Tibial artery (tissue), 4 donors: ENCODE results near the gene RASL11A.
"Not testable (repeated sequence)": the region's sequence is repeated elsewhere in the genome, so short reads cannot be mapped to it uniquely, and the experiment has no call there.

ENCODE experiments used
- DNase-seq, 2 donors: peaks; one replicate each; pipeline ENCODE4 v3.0.0-alpha.2; 2019
- H3K27ac ChIP-seq, 2 donors: fragments of 200-600 bp; sonication (generic) in 1 of 2; 1 replicate in 1 of 2; 2 replicates in 1 of 2; pipeline ENCODE4 v1.5.1; 2018 to 2019; ENCODE audit warnings: mild to moderate bottlenecking in 1 of 2
- H3K27me3 ChIP-seq, 2 donors: fragments of 200-600 bp; sonication (generic) in 1 of 2; one replicate each; pipeline versions ENCODE4 v1.5.1 to v1.6.0; 2016 to 2019
- H3K36me3 ChIP-seq, 3 donors: fragments of 200-600 bp; sonication (generic) in 2 of 3; one replicate each; pipeline ENCODE4 v1.5.1; 2016 to 2019; ENCODE audit warnings: mild to moderate bottlenecking in 2 of 3
- H3K4me1 ChIP-seq, 4 donors: fragments of 200-600 bp; sonication (generic) in 2 of 4; 1 replicate in 3 of 4; 2 replicates in 1 of 4; pipeline ENCODE4 v1.5.1; 2016 to 2019
- H3K4me3 ChIP-seq, 2 donors: fragments of 200-600 bp; sonication (generic) in 1 of 2; 1 replicate in 1 of 2; 2 replicates in 1 of 2; pipeline ENCODE4 v1.5.1; 2018 to 2019; ENCODE audit warnings: mild to moderate bottlenecking in 2 of 2
- H3K9me3 ChIP-seq, 3 donors: fragments of 200-600 bp; sonication (generic) in 1 of 3; one replicate each; pipeline ENCODE4 v1.5.1; 2016 to 2019
- CTCF ChIP-seq, 2 experiments: fragments of 200-600 bp in 1 of 2; fragments of 450-650 bp in 1 of 2; IDR thresholded peaks; one replicate each; pipeline ENCODE4 v1.5.1; 2017 to 2019; ENCODE audit warnings: antibody characterized with exemption in 2 of 2, mild to moderate bottlenecking in 1 of 2, moderate library complexity in 1 of 2
- intact Hi-C: fragments of 100-400 bp; cut with DNase I; formaldehyde crosslinking; loops from one replicate; pipeline ENCODE4 v1.15.0; 2023; ENCODE audit warnings: low total_unique reads

Gene RASL11A

DNA sequence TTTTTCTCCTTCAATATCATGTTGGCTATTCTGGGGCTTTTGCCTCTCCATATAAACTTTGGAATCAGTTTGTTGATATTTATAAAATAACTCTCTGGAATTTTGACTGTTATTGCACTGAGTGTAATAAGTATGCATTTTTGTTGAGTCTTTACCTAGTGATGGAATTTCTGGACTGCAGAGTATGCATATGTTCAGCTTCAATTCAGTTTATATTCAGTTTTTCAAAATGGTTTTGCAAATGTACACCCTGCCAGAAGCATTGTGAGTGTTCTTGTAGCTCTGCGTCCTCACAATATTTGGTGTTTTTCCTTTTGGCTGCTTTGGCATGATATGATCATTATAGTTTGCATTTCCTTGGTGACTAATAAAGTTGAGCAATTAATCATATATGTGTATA lies 43.1 kb downstream of the RASL11A start:
- Histone ChIP-seq H3K9me3 (no peaks in the 10 kb centered on the region), H3K36me3 (no peaks in the 10 kb centered on the region), H3K4me1 (no peaks in the 10 kb centered on the region), H3K27ac (no peak overlapping the region), H3K27me3 (peaks cover 0 to 5% of the 10 kb centered on the region in 2 donors), H3K4me3 (no peak overlapping the region)
- no peak for TF ChIP-seq CTCF (IDR thresholded peaks at IDR 0.05)
- intact Hi-C loops: no loop called here
- no peak for DNase-seq

GRCh38 chr13:27319404-27319803 lies 48.8 kb downstream of the RASL11A start:
- intact Hi-C loops: no loop called here
- H3K36me3 ChIP-seq: no peaks in the 10 kb centered on the region
- H3K4me1 ChIP-seq: no peaks in the 10 kb centered on the region
- DNase-seq: no peak
- H3K27me3 ChIP-seq: peaks cover 0 to 10% of the 10 kb centered on the region in 2 donors
- TF ChIP-seq CTCF (IDR thresholded peaks at IDR 0.05): no peak
- no peak overlapping the region for H3K4me3 ChIP-seq
- no peak overlapping the region for H3K27ac ChIP-seq
- no peaks in the 10 kb centered on the region for H3K9me3 ChIP-seq

- no peak overlapping the region for H3K4me3 ChIP-seq
- no peak overlapping the region for H3K27ac ChIP-seq
- TF ChIP-seq CTCF (IDR thresholded peaks at IDR 0.05): no peak
- DNase-seq: no peak
- H3K27me3 ChIP-seq: peaks cover 0 to 6% of the 10 kb centered on the region in 2 donors
- no peaks in the 10 kb centered on the region for H3K9me3 ChIP-seq
- no peaks in the 10 kb centered on the region for H3K4me1 ChIP-seq
- intact Hi-C loops: no loop called here
- no peaks in the 10 kb centered on the region for H3K36me3 ChIP-seq
Observed at GRCh38 chr13:27321468-27322431, 51.1 kb downstream of the RASL11A start.

DNA sequence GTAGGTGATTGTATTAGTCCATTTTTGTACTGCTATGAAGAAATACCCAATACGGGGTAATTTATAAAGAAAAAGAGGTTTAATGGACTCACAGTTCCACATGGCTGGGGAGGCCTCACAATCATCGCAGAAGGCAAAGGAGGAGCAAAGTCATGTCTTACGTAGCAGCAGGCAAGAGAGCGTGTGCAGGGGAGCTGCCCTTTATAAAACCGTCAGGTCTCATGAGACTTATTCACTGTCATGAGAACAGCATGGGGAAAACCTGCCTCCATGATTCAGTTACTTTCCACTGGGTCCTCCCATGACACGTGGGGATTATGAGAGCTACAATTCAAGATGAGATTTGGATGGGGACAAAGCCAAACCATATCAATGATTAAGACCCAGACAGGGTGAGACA lies 51.8 kb downstream of the RASL11A start:
- H3K4me1 ChIP-seq, H3K27me3 ChIP-seq, intact Hi-C loops, H3K36me3 ChIP-seq, H3K4me3 ChIP-seq, H3K27ac ChIP-seq, H3K9me3 ChIP-seq, DNase-seq: not testable (repeated sequence)
